Activated T-cell treated with anti-CD3 and anti-CD28 coated beads for 24 hours (primary cell): Measurements from ENCODE around the gene INPP5A.

Experiments used
- DNase-seq: peaks from one replicate; pipeline ENCODE4 v3.0.0-alpha.2; 2020; ENCODE audit warnings: low read depth

INPP5A gene

GRCh38 chr10:132599732-132600131 lies 62.1 kb downstream of the INPP5A start:
- no peak for DNase-seq

GRCh38 chr10:132600416-132600815 lies 62.8 kb downstream of the INPP5A start:
- no peak for DNase-seq

GRCh38 chr10:132601567-132601966 lies 64.0 kb downstream of the INPP5A start:
- no peak for DNase-seq

GRCh38 chr10:132602614-132603013 lies 65.0 kb downstream of the INPP5A start:
- no peak for DNase-seq

GRCh38 chr10:132603851-132604533 lies 66.4 kb downstream of the INPP5A start:
- no peak for DNase-seq

- DNase-seq, result no peak
These were observed 67.1 kb downstream of the INPP5A start for GRCh38 chr10:132604686-132605085.

- no peak for DNase-seq
These were observed 67.8 kb downstream of the INPP5A start for GRCh38 chr10:132605390-132605789.

- DNase-seq, result no peak
These were observed 68.5 kb downstream of the INPP5A start for GRCh38 chr10:132606031-132606491.

- no peak for DNase-seq
These were observed 69.1 kb downstream of the INPP5A start for GRCh38 chr10:132606536-132607316.

GRCh38 chr10:132607491-132607890 lies 69.9 kb downstream of the INPP5A start:
- no peak for DNase-seq

- DNase-seq, result no peak
These were observed 70.4 kb downstream of the INPP5A start for GRCh38 chr10:132607961-132608495.

GRCh38 chr10:132608511-132609195 lies 71.1 kb downstream of the INPP5A start:
- DNase-seq, result no peak

- DNase-seq, result no peak
These were observed 71.6 kb downstream of the INPP5A start for GRCh38 chr10:132609211-132609610.

GRCh38 chr10:132610071-132610701 lies 72.6 kb downstream of the INPP5A start:
- DNase-seq, result no peak

GRCh38 chr10:132611026-132611910 lies 73.7 kb downstream of the INPP5A start:
- DNase-seq, result no peak

GRCh38 chr10:132611986-132612385 lies 74.4 kb downstream of the INPP5A start:
- no peak for DNase-seq

GRCh38 chr10:132612571-132613504 lies 75.3 kb downstream of the INPP5A start:
- DNase-seq, result no peak

- no peak for DNase-seq
These were observed 76.2 kb downstream of the INPP5A start for GRCh38 chr10:132613566-132614348.
